Subcutaneous abdominal adipose tissue (tissue), 5 donors: ENCODE data around the gene GPR132.

ENCODE experiments used
- H3K27ac ChIP-seq: one replicate; pipeline ENCODE4 v1.7.0; 2013; ENCODE audit warnings: low read depth, mild to moderate bottlenecking, inconsistent platforms, low read length, moderate library complexity
- H3K27me3 ChIP-seq, 5 donors: one replicate each; pipeline ENCODE4 v1.7.0; 2013; ENCODE audit warnings: low read length in 5 of 5, inconsistent platforms in 1 of 5; ENCODE audit not compliant: control insufficient read depth in 5 of 5, insufficient read depth in 4 of 5
- H3K36me3 ChIP-seq, 5 donors: one replicate each; pipeline ENCODE4 v1.7.0; 2013; ENCODE audit warnings: low read length in 5 of 5; ENCODE audit not compliant: control insufficient read depth in 5 of 5, insufficient read depth in 5 of 5
- H3K4me1 ChIP-seq, 5 donors: one replicate each; pipeline ENCODE4 v1.7.0; 2013; ENCODE audit warnings: low read length in 5 of 5, mild to moderate bottlenecking in 3 of 5, moderate library complexity in 1 of 5; ENCODE audit not compliant: control insufficient read depth in 5 of 5, insufficient read depth in 5 of 5
- H3K4me3 ChIP-seq, 5 donors: one replicate each; pipeline ENCODE4 v1.7.0; 2013; ENCODE audit warnings: low read length in 5 of 5, low read depth in 1 of 5
- H3K9ac ChIP-seq, 5 donors: one replicate each; pipeline ENCODE4 v1.7.0; 2013; ENCODE audit warnings: low read length in 5 of 5, mild to moderate bottlenecking in 4 of 5, moderate library complexity in 3 of 5
- H3K9me3 ChIP-seq, 5 donors: one replicate each; pipeline ENCODE4 v1.7.0; 2013; ENCODE audit warnings: low read length in 5 of 5; ENCODE audit not compliant: control insufficient read depth in 5 of 5
- donor health status: healthy.
- donor health status: healthy.
- donor health status: healthy.
- donor health status: healthy.
- donor health status: healthy.

Gene GPR132

DNA sequence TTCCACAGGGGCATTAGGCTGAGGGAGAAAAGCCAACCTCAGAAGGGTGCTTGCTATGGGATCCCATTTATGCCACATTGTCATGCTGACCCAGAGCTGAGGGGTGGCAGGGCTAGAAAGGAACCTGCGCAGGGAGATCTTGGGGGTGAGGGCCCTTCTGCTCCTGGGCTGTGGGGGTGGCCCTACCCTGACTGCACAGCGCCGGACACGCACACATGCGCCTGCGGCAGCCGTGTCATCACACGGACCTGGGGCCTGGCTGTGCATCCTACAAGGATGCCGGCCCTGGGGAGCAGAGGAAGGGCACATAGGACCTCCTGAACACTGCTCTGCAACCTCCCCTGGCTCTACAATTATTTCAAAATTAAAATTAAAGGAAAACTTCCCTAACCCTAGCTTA is 51.2 kb downstream of the GPR132 start:
- Histone ChIP-seq H3K4me3 (no peak overlapping the region), H3K36me3 (peaks cover 0 to 26% (median 17%) of the 10 kb centered on the region in 5 donors), H3K9me3 (no peaks in the 10 kb centered on the region), H3K27ac (no peak overlapping the region), H3K27me3 (no peaks in the 10 kb centered on the region), H3K4me1 (peaks cover 0 to 9% (median 1%) of the 10 kb centered on the region in 5 donors), H3K9ac (peak overlapping the region in 1 of 5 donors; percentile 28)

DNA sequence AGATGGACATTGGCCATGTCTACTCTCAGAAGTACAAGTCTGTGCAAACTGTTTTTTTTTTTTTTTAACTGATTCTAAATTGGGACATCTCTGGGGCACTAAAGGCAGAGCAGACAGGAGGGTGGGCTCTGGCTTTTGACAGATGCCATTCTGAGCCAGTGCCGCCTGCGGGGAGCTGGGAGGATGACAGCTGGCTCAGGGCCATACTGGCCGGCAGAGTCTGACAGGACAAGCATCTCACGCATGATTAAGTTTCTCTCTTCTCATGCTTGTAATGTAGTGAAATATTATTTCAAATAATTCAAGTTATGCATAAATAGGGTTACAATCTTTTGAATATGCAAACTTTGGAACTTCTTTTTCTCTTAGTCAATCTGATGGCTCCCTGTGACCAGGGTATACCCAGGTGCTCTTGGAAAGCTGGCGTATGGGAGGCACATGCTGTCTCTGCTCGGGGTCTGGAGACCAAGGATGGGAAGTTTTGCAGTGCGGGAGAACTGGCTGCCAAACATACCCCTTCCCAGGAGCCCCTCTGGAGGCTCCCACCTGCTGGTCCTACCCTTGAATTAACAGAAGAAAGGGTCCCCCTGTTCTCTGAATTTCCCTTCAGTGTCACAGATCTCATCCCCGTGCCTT is 52.0 kb downstream of the GPR132 start:
- no peaks in the 10 kb centered on the region for H3K27me3 ChIP-seq
- no peaks in the 10 kb centered on the region for H3K9me3 ChIP-seq
- no peak overlapping the region for H3K4me3 ChIP-seq
- no peak overlapping the region for H3K27ac ChIP-seq
- H3K4me1 ChIP-seq: peaks cover 0 to 4% (median 0%) of the 10 kb centered on the region in 5 donors
- H3K9ac ChIP-seq: no peak overlapping the region
- peaks cover 0 to 26% (median 17%) of the 10 kb centered on the region in 5 donors for H3K36me3 ChIP-seq

DNA sequence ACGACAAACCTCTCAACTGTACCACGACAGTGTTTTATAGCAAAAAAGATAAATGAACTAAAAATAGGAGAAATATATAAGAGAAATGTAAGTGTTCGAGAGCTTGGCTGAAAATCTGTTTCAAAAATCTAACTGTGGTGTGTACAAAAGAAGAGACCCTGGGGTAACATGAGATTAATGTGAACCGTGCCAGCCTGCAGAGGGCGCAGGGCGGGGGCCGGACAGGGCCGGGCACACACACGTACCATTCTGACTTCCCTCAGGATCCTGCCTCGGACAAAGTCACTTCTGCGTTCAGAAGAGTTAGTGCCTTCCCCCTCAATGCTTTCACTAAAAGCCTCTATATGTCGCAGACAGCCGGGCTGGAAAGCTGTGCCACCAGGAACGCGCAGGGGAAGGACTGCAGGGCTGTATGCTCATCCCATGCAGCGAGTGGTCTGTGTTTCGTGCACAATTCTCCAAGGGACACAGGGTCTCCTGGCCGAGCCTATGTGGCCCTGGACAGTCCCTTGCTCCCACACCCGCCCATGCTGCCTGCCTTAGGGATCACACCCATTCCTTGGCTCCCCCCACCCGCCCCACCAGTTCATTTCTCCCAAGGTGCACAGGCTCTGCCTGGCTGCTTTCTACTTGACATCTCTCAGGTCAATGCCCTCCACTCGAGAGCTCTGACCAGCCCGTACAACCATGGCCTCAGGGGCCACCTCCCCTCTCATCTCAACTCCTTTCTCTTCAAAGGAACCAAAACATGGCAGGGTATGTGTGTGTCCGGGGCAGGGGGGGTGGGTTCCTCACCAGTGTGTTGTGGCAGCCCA is 52.9 kb downstream of the GPR132 start:
- H3K4me3 ChIP-seq: no peak overlapping the region
- H3K36me3 ChIP-seq: peaks cover 0 to 30% (median 21%) of the 10 kb centered on the region in 5 donors
- H3K4me1 ChIP-seq: peaks cover 0 to 4% (median 0%) of the 10 kb centered on the region in 5 donors
- no peak overlapping the region for H3K27ac ChIP-seq
- H3K9ac ChIP-seq: no peak overlapping the region
- no peaks in the 10 kb centered on the region for H3K27me3 ChIP-seq
- H3K9me3 ChIP-seq: no peaks in the 10 kb centered on the region

GRCh38 chr14:105011312-105011990 is 53.8 kb downstream of the GPR132 start:
- Histone ChIP-seq H3K27me3 (no peaks in the 10 kb centered on the region), H3K9me3 (no peaks in the 10 kb centered on the region), H3K9ac (no peak overlapping the region), H3K36me3 (peaks cover 0 to 34% (median 22%) of the 10 kb centered on the region in 5 donors), H3K4me3 (no peak overlapping the region), H3K4me1 (peaks cover 0 to 4% (median 0%) of the 10 kb centered on the region in 5 donors), H3K27ac (no peak overlapping the region)

DNA sequence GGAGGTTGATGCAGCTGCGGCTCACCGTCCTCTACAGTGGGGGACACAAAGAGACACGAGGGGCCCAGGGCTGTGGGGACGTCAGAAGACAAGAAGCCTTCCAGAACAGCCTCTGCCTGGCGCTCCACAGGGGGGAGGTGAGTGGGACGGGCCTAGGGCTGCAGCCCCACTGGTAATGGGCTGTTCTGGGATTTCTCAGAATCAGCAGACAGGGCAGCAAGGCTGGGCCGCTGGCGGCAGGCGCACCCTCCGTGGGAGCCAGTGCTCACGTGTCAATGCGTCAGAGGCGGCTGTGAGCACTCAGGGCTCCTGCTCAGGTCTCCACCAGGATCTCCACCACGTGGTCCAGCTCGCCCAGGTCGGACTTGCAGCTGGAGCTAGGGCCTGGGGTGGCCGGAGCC is 54.3 kb downstream of the GPR132 start:
- Histone ChIP-seq H3K27me3 (no peaks in the 10 kb centered on the region), H3K9ac (no peak overlapping the region), H3K27ac (no peak overlapping the region), H3K4me1 (peaks cover 0 to 4% (median 0%) of the 10 kb centered on the region in 5 donors), H3K4me3 (no peak overlapping the region), H3K9me3 (no peaks in the 10 kb centered on the region), H3K36me3 (peaks cover 0 to 34% (median 22%) of the 10 kb centered on the region in 5 donors)

- no peak overlapping the region for H3K4me3 ChIP-seq
- H3K9me3 ChIP-seq: no peaks in the 10 kb centered on the region
- H3K4me1 ChIP-seq: peaks cover 0 to 4% (median 0%) of the 10 kb centered on the region in 5 donors
- H3K36me3 ChIP-seq: peaks cover 0 to 34% (median 22%) of the 10 kb centered on the region in 5 donors
- no peaks in the 10 kb centered on the region for H3K27me3 ChIP-seq
- no peak overlapping the region for H3K27ac ChIP-seq
- no peak overlapping the region for H3K9ac ChIP-seq
Measured at GRCh38 chr14:105010106-105010505, 55.1 kb downstream of the GPR132 start.

DNA sequence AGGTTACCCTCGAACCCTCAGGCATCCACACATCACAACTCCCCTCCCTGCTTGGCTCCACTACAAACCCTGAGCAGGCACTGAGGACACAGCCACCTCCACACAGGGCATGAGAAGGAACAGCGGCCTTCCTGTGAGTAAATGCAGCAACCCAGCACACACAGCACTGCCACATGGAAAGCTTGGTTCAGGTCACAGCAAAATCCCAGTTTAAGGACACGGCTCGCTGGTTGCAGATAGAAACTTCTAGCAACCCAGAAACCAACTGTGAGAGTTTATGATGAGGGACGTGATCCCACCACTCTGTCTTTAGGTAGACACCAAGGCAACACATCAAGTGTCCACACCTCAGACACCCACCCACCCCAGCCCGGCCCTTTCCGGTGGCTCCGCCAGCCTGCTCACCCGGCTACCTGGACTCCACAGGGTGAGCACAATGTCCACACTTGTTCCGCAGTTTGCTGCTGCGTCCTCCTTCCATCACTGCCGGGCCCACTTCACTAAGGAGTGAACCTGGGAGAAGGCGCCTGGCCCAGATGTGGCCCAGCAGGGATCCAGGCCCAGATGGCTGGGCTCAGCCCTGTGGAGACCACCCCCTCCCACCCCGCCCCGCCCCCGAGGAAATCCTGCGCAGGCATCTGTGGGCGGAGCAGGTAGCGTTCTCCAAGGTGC is 57.5 kb downstream of the GPR132 start:
- H3K4me1 ChIP-seq: no peaks in the 10 kb centered on the region

GRCh38 chr14:105006831-105007592 is 58.2 kb downstream of the GPR132 start:
- Histone ChIP-seq H3K27ac (no peak overlapping the region), H3K4me1 (no peaks in the 10 kb centered on the region), H3K27me3 (no peaks in the 10 kb centered on the region), H3K9me3 (no peaks in the 10 kb centered on the region), H3K36me3 (peaks cover 0 to 34% (median 22%) of the 10 kb centered on the region in 5 donors), H3K9ac (no peak overlapping the region), H3K4me3 (no peak overlapping the region)

More for the DNA sequence above, 57.5 kb downstream of the GPR132 start:
- H3K27me3 ChIP-seq: no peaks in the 10 kb centered on the region
- H3K4me3 ChIP-seq: no peak overlapping the region
- no peak overlapping the region for H3K27ac ChIP-seq
- H3K9ac ChIP-seq: no peak overlapping the region
- H3K36me3 ChIP-seq: peaks cover 0 to 34% (median 22%) of the 10 kb centered on the region in 5 donors
- no peaks in the 10 kb centered on the region for H3K9me3 ChIP-seq
